SK-N-MC (cell line): ENCODE measurements around the gene KCNJ14.

Experiments
- EZH2 ChIP-seq: fragments of 200-600 bp; sonication (generic); IDR thresholded peaks from one replicate; pipeline ENCODE4 v1.6.1; 2017; ENCODE audit warnings: antibody characterized with exemption
- FOXP2 ChIP-seq: optimal IDR thresholded peaks from 2 replicates; pipeline ENCODE3; 2011; ENCODE audit warnings: mild to moderate bottlenecking, moderate library complexity; ENCODE audit not compliant: insufficient read depth; ENCODE audit errors: extremely low read length, control extremely low read depth
- POLR2AphosphoS5 ChIP-seq: IDR thresholded peaks from 2 replicates; pipeline ENCODE4 v1.6.1; 2012; ENCODE audit warnings: mild to moderate bottlenecking, low read depth, low read length, borderline replicate concordance

- no peak for TF ChIP-seq POLR2AphosphoS5
- TF ChIP-seq EZH2 = no peak
- TF ChIP-seq FOXP2 = no peak
Measured at GRCh38 chr19:48476176-48476575, 20.8 kb downstream of the KCNJ14 start.
